Transverse colon (tissue), 4 donors: ENCODE data around the gene NUDCD2. TPM values are rescaled to one million over a fixed set of nuclear protein-coding genes. Genes with fewer than 3 reads are reported as not detected.
A peak's percentile ranks its signal among the peaks of the same experiment; 100 is the strongest.
"Not testable (repeated sequence)": the region's sequence is repeated elsewhere in the genome, so short reads cannot be mapped to it uniquely, and the experiment has no call there.

Experiments used
- DNase-seq: peaks from one replicate; pipeline ENCODE4 v3.0.0-alpha.2; 2019
- H3K27ac ChIP-seq, 4 donors: fragments of 200-600 bp; sonication (generic); 2 replicates each; pipeline ENCODE4 v1.5.1; 2016 to 2018; ENCODE audit warnings: inconsistent platforms in 4 of 4
- H3K27me3 ChIP-seq: fragments of 200-600 bp; sonication (generic); 2 replicates; pipeline ENCODE4 v1.5.1; 2017; ENCODE audit warnings: inconsistent platforms
- H3K36me3 ChIP-seq, 4 donors: fragments of 200-600 bp; sonication (generic); 2 replicates each; pipeline ENCODE4 v1.5.1; 2017 to 2019; ENCODE audit warnings: inconsistent platforms in 4 of 4
- H3K4me1 ChIP-seq, 4 donors: fragments of 200-600 bp; sonication (generic); 2 replicates each; pipeline ENCODE4 v1.5.1; 2017 to 2020; ENCODE audit warnings: inconsistent platforms in 4 of 4
- H3K4me3 ChIP-seq, 4 donors: fragments of 200-600 bp; sonication (generic); 1 replicate in 1 of 4; 2 replicates in 3 of 4; pipeline versions ENCODE4 v1.5.1 to v1.6.1; 2017 to 2019; ENCODE audit warnings: inconsistent platforms in 4 of 4
- H3K9me3 ChIP-seq, 2 donors: fragments of 200-600 bp; sonication (generic); 2 replicates each; pipeline ENCODE4 v1.5.1; 2017 to 2019; ENCODE audit warnings: inconsistent platforms in 2 of 2
- CTCF ChIP-seq, 5 experiments: fragments of 200-600 bp in 3 of 5; fragments of 450-650 bp in 2 of 5; sonication (generic) in 3 of 5; IDR thresholded peaks; 1 replicate in 2 of 5; 2 replicates in 3 of 5; pipeline ENCODE4 v1.5.1; 2016 to 2017; ENCODE audit warnings: antibody characterized with exemption in 5 of 5, inconsistent platforms in 3 of 5, mild to moderate bottlenecking in 2 of 5, moderate library complexity in 1 of 5
- EP300 ChIP-seq: sonication (generic); formaldehyde crosslinking; IDR thresholded peaks from one replicate; pipeline ENCODE4 v1.6.1; 2017; ENCODE audit warnings: antibody characterized with exemption, low read depth
- POLR2A ChIP-seq: fragments of 450-650 bp; IDR thresholded peaks from one replicate; pipeline ENCODE4 v1.6.1; 2016; ENCODE audit warnings: antibody characterized with exemption, mild to moderate bottlenecking, moderate library complexity
- POLR2AphosphoS5 ChIP-seq, 3 donors: sonication (generic); formaldehyde crosslinking; IDR thresholded peaks; one replicate each; pipeline ENCODE4 v1.6.1; 2016; ENCODE audit warnings: antibody characterized with exemption in 3 of 3
- WGBS, 2 donors: methylation state at CpG; one replicate each; pipeline ENCODE4 v1.1.5; 2018; ENCODE audit warnings: low coverage in 1 of 2; 5-methylcytosine and 5-hydroxymethylcytosine counted together
- in situ Hi-C, 4 donors: fragments of 200-750 bp; cut with MboI; loops; one replicate each; pipeline versions ENCODE4 v1.15.0 to v1.15.1; 2017; ENCODE audit warnings: low sequenced_read_pairs in 3 of 4, low pct_ligation_motif_present in 1 of 4, low pct_unique_long_range_greater_than_20kb in 1 of 4
- intact Hi-C: fragments of 100-400 bp; cut with DNase I; formaldehyde crosslinking; loops from one replicate; pipeline ENCODE4 v1.15.1; 2023; ENCODE audit warnings: low total_unique reads
- total RNA-seq, 4 donors: library from RNA; depleted of rRNA; stranded (reverse); fragments of >200 nt; gene quantifications; one replicate each; pipeline ENCODE4 v1.1.0, GENCODE V29; 2016

NUDCD2 gene
- total RNA-seq, 4 donors from 2014 or later = 1.5 to 6.2 (median 3.1) TPM

GRCh38 chr5:163459462-163459818 is 462 bp downstream of the NUDCD2 start:
- DNase-seq = no peak
- WGBS, 2 donors = 2% methylated on average over 12 of the region's 12 CpGs; no CpG with 5 or more reads in 1 of the 2 donors
- intact Hi-C loops (no loop called here), in situ Hi-C loops (loop anchor here in 1 of 4 donors (10.0 kb wide), 1 partner anchor 45 kb away; the partner anchor contains the start of gene MAT2B)
- peak overlapping the region; percentile 95 to 96 (median 95) for H3K27ac ChIP-seq
- peaks cover 0 to 14% (median 2%) of the 10 kb centered on the region in 4 donors for H3K36me3 ChIP-seq
- H3K4me1 ChIP-seq = peaks cover 14 to 36% (median 25%) of the 10 kb centered on the region in 4 donors
- no peaks in the 10 kb centered on the region for H3K9me3 ChIP-seq
- no peaks in the 10 kb centered on the region for H3K27me3 ChIP-seq
- H3K4me3 ChIP-seq = peak overlapping the region; percentile 65 to 78 (median 68)
- TF ChIP-seq POLR2AphosphoS5 (IDR thresholded peaks at IDR 0.05) = no peak
- TF ChIP-seq CTCF (IDR thresholded peaks at IDR 0.05) = no peak
- no peak for TF ChIP-seq EP300
- TF ChIP-seq POLR2A = no peak

GRCh38 chr5:163458778-163459385 is 1.0 kb downstream of the NUDCD2 start:
- Histone ChIP-seq H3K36me3 (peaks cover 0 to 17% (median 2%) of the 10 kb centered on the region in 4 donors), H3K27me3 (no peaks in the 10 kb centered on the region), H3K4me1 (peaks cover 14 to 36% (median 25%) of the 10 kb centered on the region in 4 donors), H3K4me3 (peak overlapping the region; percentile 65 to 78 (median 68)), H3K27ac (peak overlapping the region; percentile 95 to 96 (median 95)), H3K9me3 (no peaks in the 10 kb centered on the region)
- TF ChIP-seq CTCF (IDR thresholded peaks at IDR 0.05) = no peak
- no peak for TF ChIP-seq EP300
- TF ChIP-seq POLR2A = no peak
- TF ChIP-seq POLR2AphosphoS5 (IDR thresholded peaks at IDR 0.05) = no peak
- intact Hi-C loops = no loop called here
- 27 to 38% methylated on average over 6 of the region's 6 CpGs for WGBS, 2 donors
- in situ Hi-C loops = loop anchor here in 1 of 4 donors (10.0 kb wide), 1 partner anchor 46 kb away; the partner anchor contains the start of gene MAT2B
- no peak for DNase-seq

GRCh38 chr5:163456840-163457239 is 3.1 kb downstream of the NUDCD2 start:
- Histone ChIP-seq H3K36me3 (peaks cover 0 to 27% (median 7%) of the 10 kb centered on the region in 4 donors), H3K27me3 (no peaks in the 10 kb centered on the region), H3K27ac (no peak overlapping the region), H3K9me3 (no peaks in the 10 kb centered on the region), H3K4me3 (no peak overlapping the region), H3K4me1 (peaks cover 14 to 29% (median 22%) of the 10 kb centered on the region in 4 donors)
- intact Hi-C loops (loop anchor here (2.0 kb wide), 1 partner anchor 48 kb away; the partner anchor contains the start of gene MAT2B), in situ Hi-C loops (loop anchor here in 1 of 4 donors (10.0 kb wide), 1 partner anchor 48 kb away; the partner anchor contains the start of gene MAT2B)
- WGBS, 2 donors = 93 to 96% methylated on average over 6 to 7 of the region's 7 CpGs
- TF ChIP-seq POLR2AphosphoS5 (IDR thresholded peaks at IDR 0.05) = no peak
- no peak for TF ChIP-seq POLR2A
- no peak for TF ChIP-seq CTCF (IDR thresholded peaks at IDR 0.05)
- no peak for TF ChIP-seq EP300
- no peak for DNase-seq

- in situ Hi-C loops = loop anchor here in 1 of 4 donors (10.0 kb wide), 1 partner anchor 49 kb away; the partner anchor contains the start of gene MAT2B
- DNase-seq = no peak
- intact Hi-C loops = loop anchor here (2.0 kb wide), 1 partner anchor 49 kb away; the partner anchor contains the start of gene MAT2B
- no peaks in the 10 kb centered on the region for H3K27me3 ChIP-seq
- no peaks in the 10 kb centered on the region for H3K9me3 ChIP-seq
- no peak overlapping the region for H3K27ac ChIP-seq
- H3K4me3 ChIP-seq = no peak overlapping the region
- H3K36me3 ChIP-seq = peaks cover 0 to 27% (median 7%) of the 10 kb centered on the region in 4 donors
- WGBS, 2 donors = 87 to 89% methylated on average over 2 of the region's 2 CpGs
- H3K4me1 ChIP-seq = peaks cover 14 to 24% (median 19%) of the 10 kb centered on the region in 4 donors
- TF ChIP-seq POLR2A (no peak), POLR2AphosphoS5 (IDR thresholded peaks at IDR 0.05) (no peak), EP300 (no peak), CTCF (IDR thresholded peaks at IDR 0.05) (no peak)
Observed at GRCh38 chr5:163456029-163456589, 3.8 kb downstream of the NUDCD2 start.

- H3K4me3 ChIP-seq, H3K27me3 ChIP-seq, intact Hi-C loops, DNase-seq, H3K9me3 ChIP-seq, H3K27ac ChIP-seq: not testable (repeated sequence)
- Histone ChIP-seq H3K4me1 (peaks cover 11 to 18% (median 16%) of the 10 kb centered on the region in 4 donors), H3K36me3 (peaks cover 0 to 33% (median 7%) of the 10 kb centered on the region in 4 donors)
- in situ Hi-C loops = loop anchor here in 1 of 4 donors (10.0 kb wide), 1 partner anchor 49 kb away; the partner anchor contains the start of gene MAT2B
- WGBS, 2 donors = 97 to 98% methylated on average over 15 to 17 of the region's 17 CpGs
Observed at GRCh38 chr5:163455406-163455805, 4.5 kb downstream of the NUDCD2 start.
